ENCODE results near the gene WWC1. TPM values are rescaled to one million over a fixed set of nuclear protein-coding genes. Genes with fewer than 3 reads are reported as not detected.

The WWC1 gene
- total and polyA plus RNA-seq, 12 donors: 0.10 to 5.8 (median 0.55) TPM

DNA sequence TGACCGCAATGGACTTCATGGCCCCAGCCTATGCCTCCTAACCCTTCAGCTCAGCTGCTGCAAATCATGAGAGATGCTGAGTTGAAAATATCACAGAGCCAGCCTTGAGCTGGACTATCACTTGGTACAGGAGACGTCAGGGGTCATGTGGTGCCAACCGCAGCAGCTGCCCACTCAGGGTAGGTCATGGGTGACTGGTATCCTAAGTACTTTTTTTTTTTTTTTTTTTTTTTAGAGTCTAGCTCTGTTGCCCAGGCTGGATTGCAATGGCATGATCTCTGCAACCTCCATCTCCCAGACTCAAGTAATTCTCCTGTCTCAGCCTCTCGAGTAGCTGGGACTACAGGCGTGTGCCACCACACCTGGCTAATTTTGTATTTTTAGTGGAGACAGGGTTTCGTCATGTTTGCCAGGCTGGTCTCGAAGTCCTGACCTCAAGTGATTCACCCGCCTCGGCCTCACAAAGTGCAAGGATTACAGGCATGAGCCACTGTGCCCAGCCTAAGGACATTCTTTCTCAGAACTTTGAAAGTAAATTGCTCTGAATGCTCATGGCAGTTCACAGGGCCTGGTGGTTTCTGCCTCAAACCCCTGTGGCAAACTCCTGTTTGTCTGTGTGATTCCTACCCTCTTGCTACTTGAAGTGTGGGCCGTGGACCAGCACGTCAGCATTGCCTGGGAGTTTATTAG lies 21.3 kb downstream of the WWC1 start:
- H3K4me1 ChIP-seq (replicated peaks in 1 of 2): no peaks in the 10 kb centered on the region
- WGBS, 4 donors: 71 to 88% (median 82%) methylated on average over 7 to 11 of the region's 11 CpGs
- no peaks in the 10 kb centered on the region for H3K9me3 ChIP-seq (replicated peaks in 1 of 3)
- no peak for DNase-seq
- intact Hi-C loops (cut with DNase I): no loop called here
- H3K27me3 ChIP-seq: no peaks in the 10 kb centered on the region
- no peak overlapping the region for H3K27ac ChIP-seq
- TF ChIP-seq CTCF (IDR thresholded peaks at IDR 0.05): no peak
- no peak for TF ChIP-seq POLR2A (IDR thresholded peaks at IDR 0.05)
- H3K4me3 ChIP-seq: no peak overlapping the region
- H3K36me3 ChIP-seq (replicated peaks in 1 of 2): no peaks in the 10 kb centered on the region

GRCh38 chr5:168313596-168314204 lies 22.3 kb downstream of the WWC1 start:
- 78 to 82% (median 81%) methylated on average over 7 of the region's 7 CpGs for WGBS, 4 donors
- H3K9me3 ChIP-seq (replicated peaks in 1 of 3): no peaks in the 10 kb centered on the region
- DNase-seq: no peak
- intact Hi-C loops (cut with DNase I): no loop called here
- H3K4me3 ChIP-seq: no peak overlapping the region
- no peaks in the 10 kb centered on the region for H3K27me3 ChIP-seq
- no peaks in the 10 kb centered on the region for H3K36me3 ChIP-seq (replicated peaks in 1 of 2)
- no peak overlapping the region for H3K27ac ChIP-seq
- H3K4me1 ChIP-seq (replicated peaks in 1 of 2): no peaks in the 10 kb centered on the region
- TF ChIP-seq CTCF (IDR thresholded peaks at IDR 0.05): no peak
- TF ChIP-seq POLR2A (IDR thresholded peaks at IDR 0.05): no peak

- Histone ChIP-seq H3K27ac (no peak overlapping the region), H3K36me3 (replicated peaks in 1 of 2) (no peaks in the 10 kb centered on the region), H3K9me3 (replicated peaks in 1 of 3) (no peaks in the 10 kb centered on the region), H3K27me3 (no peaks in the 10 kb centered on the region), H3K4me3 (no peak overlapping the region), H3K4me1 (replicated peaks in 1 of 2) (no peaks in the 10 kb centered on the region)
- intact Hi-C loops (cut with DNase I): no loop called here
- DNase-seq: no peak
- 49 to 67% (median 56%) methylated on average over 12 of the region's 12 CpGs for WGBS, 4 donors
- TF ChIP-seq CTCF (IDR thresholded peaks at IDR 0.05): no peak
- TF ChIP-seq POLR2A (IDR thresholded peaks at IDR 0.05): no peak
These were observed 23.4 kb downstream of the WWC1 start for GRCh38 chr5:168314735-168315411.

DNA sequence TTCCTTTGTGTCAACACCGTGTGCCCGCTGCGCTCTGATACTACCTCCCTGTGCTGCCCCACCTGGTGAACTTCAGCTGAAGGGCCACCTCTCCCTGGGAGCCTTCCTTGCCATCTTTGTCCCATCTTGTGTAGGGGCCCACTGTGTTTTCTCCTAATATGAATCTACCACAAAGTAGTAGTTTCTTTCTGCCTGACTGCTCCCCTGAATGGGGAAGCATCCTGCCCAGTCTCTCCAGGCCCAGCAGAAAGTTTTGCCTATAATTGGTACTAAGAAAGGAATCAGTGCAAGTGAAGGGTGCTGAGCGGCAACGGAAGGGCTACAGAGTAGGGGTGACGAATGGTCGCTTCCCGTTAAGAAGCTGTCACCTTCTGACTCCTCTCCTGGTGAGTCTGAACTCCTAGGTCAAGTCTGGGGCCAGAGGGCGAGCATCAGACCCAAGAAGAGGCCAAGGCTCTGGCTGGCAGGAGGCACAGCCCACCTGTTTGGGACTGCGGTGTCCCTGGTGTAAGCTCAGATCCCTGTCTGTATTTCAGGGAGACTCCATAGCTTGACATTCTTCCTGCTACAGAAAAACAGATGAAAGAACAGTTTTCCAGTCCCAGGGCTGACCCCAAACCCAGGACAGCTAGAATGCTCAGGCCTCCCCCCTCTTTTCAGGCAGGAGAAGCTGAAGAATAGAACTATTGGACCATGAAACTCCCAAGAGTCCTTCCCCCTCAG lies 24.1 kb downstream of the WWC1 start:
- intact Hi-C loops (cut with DNase I): no loop called here
- no peak overlapping the region for H3K27ac ChIP-seq
- 75 to 89% (median 78%) methylated on average over 9 to 10 of the region's 10 CpGs for WGBS, 4 donors
- DNase-seq: no peak
- no peaks in the 10 kb centered on the region for H3K27me3 ChIP-seq
- H3K36me3 ChIP-seq (replicated peaks in 1 of 2): no peaks in the 10 kb centered on the region
- H3K9me3 ChIP-seq (replicated peaks in 1 of 3): no peaks in the 10 kb centered on the region
- no peaks in the 10 kb centered on the region for H3K4me1 ChIP-seq (replicated peaks in 1 of 2)
- H3K4me3 ChIP-seq: no peak overlapping the region
- TF ChIP-seq POLR2A (IDR thresholded peaks at IDR 0.05) (no peak), CTCF (IDR thresholded peaks at IDR 0.05) (no peak)

Data from adrenal gland (tissue), 12 donors.